ENCODE results near the gene CHAF1A.

CHAF1A gene

DNA sequence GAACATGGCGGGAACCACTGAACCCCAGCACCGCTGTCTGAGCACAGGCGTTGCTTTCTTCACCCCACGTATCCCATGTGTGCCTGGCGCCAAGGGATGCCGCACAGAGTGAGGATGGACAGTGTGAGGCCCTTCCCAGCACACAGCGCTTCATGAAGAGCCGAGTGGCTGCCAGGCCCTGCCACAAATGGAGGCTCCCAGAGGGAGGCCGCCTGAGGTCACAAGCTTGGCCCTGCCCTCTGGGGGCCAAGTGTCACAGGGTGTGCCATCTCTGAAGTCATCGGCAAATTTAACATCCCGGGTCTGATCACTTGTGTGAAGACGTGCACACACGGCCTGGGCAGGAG is 34.7 kb upstream of the CHAF1A start:
- H3K4me2 ChIP-seq (ENCODE audit: low read length) = no peak overlapping the region
- H3K27ac ChIP-seq (ENCODE audit: low read depth, low read length) = peak overlapping the region; percentile 82; the same call in 1 of the 2 replicates
- H3K9me3 ChIP-seq (ENCODE audit: control insufficient read depth, insufficient read depth, low read length) = no peaks in the 10 kb centered on the region
- peaks cover 41% of the 10 kb centered on the region for H3K79me2 ChIP-seq (ENCODE audit: control insufficient read depth, low read length)
- H4K20me1 ChIP-seq (ENCODE audit: control insufficient read depth, insufficient read depth, low read depth, low read length) = peaks cover 10% of the 10 kb centered on the region
- no peak for TF ChIP-seq EZH2phosphoT487 (IDR thresholded peaks at IDR 0.05; ENCODE audit: borderline replicate concordance, low read length)
- TF ChIP-seq, protein P1, sequence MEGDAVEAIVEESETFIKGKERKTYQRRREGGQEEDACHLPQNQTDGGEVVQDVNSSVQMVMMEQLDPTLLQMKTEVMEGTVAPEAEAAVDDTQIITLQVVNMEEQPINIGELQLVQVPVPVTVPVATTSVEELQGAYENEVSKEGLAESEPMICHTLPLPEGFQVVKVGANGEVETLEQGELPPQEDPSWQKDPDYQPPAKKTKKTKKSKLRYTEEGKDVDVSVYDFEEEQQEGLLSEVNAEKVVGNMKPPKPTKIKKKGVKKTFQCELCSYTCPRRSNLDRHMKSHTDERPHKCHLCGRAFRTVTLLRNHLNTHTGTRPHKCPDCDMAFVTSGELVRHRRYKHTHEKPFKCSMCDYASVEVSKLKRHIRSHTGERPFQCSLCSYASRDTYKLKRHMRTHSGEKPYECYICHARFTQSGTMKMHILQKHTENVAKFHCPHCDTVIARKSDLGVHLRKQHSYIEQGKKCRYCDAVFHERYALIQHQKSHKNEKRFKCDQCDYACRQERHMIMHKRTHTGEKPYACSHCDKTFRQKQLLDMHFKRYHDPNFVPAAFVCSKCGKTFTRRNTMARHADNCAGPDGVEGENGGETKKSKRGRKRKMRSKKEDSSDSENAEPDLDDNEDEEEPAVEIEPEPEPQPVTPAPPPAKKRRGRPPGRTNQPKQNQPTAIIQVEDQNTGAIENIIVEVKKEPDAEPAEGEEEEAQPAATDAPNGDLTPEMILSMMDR (IDR thresholded peaks at IDR 0.05; ENCODE audit: low read depth, low read length, poor library complexity, severe bottlenecking) = no peak
- no peaks in the 10 kb centered on the region for H3K27me3 ChIP-seq (ENCODE audit: control insufficient read depth, low read length)
- no peak overlapping the region for H3K4me3 ChIP-seq (ENCODE audit: low read length)
- 0 out of 2 replicates have a peak, but pooled peaks cover 3% of the 10 kb centered on the region for H3F3A ChIP-seq (ENCODE audit: control insufficient read depth, insufficient read depth)
- peaks cover 46% of the 10 kb centered on the region for H3K4me1 ChIP-seq (ENCODE audit: control insufficient read depth, low read length)
- peaks cover 47% of the 10 kb centered on the region for H3K36me3 ChIP-seq (ENCODE audit: control insufficient read depth, low read length)
- H3K9me2 ChIP-seq (replicated peaks; ENCODE audit: control insufficient read depth, low read length) = no peaks in the 10 kb centered on the region

DNA sequence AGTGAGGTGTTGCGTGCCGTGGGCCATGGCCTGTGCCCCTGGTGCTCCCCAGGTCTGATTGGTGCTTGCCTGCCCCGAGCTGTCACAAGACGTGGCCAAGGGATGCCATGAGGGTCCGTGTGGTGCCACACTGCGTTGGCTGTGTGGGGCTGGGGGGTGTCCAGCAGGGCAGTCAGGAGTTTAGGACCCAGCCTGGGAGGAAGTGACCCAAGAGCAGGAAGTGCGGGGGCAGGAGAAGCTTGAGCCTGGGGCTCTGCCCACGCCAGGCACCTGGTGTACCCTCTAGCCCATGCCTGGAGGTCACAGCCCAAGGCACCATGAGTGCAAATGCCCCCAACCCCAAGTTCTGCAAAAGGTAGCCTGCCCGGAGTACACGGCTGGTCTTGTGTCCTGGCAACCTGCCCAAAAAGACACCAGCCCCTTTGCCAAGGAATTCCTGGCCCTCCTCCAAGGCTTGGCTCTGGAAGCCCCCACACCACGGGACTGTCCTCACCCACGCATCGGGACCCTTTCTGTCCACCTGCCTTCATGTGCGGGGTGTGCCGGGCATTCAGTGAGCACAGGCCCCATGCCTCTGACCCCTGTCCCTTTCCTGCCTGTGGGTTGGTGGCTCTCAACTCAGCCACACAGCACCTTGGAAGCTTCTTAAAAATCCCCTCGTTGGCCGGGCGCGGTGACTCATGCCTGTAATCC is 34.2 kb upstream of the CHAF1A start:
- Histone ChIP-seq H3K4me1 (ENCODE audit: control insufficient read depth, low read length) (peaks cover 46% of the 10 kb centered on the region), H3K4me2 (ENCODE audit: low read length) (peak overlapping the region; percentile 70), H3K27me3 (ENCODE audit: control insufficient read depth, low read length) (no peaks in the 10 kb centered on the region), H3K4me3 (ENCODE audit: low read length) (no peak overlapping the region), H3F3A (ENCODE audit: control insufficient read depth, insufficient read depth) (0 out of 2 replicates have a peak, but pooled peaks cover 3% of the 10 kb centered on the region), H3K9me3 (ENCODE audit: control insufficient read depth, insufficient read depth, low read length) (no peaks in the 10 kb centered on the region), H3K9me2 (replicated peaks; ENCODE audit: control insufficient read depth, low read length) (no peaks in the 10 kb centered on the region), H3K79me2 (ENCODE audit: control insufficient read depth, low read length) (peaks cover 47% of the 10 kb centered on the region), H3K36me3 (ENCODE audit: control insufficient read depth, low read length) (peaks cover 42% of the 10 kb centered on the region), H4K20me1 (ENCODE audit: control insufficient read depth, insufficient read depth, low read depth, low read length) (peaks cover 10% of the 10 kb centered on the region), H3K27ac (ENCODE audit: low read depth, low read length) (peak overlapping the region; percentile 82)
- TF ChIP-seq, protein P1 (IDR thresholded peaks at IDR 0.05; ENCODE audit: low read depth, low read length, poor library complexity, severe bottlenecking) = no peak
- no peak for TF ChIP-seq EZH2phosphoT487 (IDR thresholded peaks at IDR 0.05; ENCODE audit: borderline replicate concordance, low read length)

DNA sequence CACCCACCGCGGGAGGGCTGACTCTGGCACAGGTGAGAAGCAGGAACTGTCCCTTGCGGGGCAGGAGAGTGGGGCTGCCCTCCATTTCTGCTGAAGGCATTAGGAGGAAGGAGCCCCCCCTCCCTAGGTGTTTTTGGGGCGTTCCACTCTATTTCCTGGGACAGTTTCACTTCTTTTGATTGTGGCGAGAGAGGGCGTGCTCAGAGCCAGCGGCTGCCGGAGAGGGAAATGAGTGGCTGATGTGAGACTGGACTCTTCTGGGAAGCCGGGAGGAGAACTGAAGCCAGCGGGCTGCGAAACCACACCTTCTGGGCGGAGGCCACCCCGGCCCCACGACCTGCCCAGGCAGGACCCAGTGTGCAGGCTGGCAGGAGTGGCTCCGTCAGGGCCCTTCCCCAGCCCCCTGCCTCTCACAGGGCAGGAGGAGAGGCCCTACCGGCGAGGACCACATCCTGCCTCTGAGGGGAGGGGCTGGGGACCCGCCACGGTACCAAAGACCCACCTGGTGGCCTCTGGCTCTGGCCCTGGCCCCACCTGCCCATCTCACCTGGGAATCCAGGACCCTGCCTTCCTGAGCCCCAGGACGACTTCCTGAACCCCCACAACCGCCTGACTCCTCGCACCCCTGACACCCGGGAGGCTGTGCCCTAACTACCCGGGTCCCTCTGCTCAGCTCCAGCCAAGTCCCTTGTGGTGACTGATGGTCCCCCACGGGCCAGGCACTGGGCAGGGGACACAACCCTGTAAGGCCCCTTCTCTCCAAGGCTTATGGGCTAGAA is 33.1 kb upstream of the CHAF1A start:
- Histone ChIP-seq H3K27ac (ENCODE audit: low read depth, low read length) (peak overlapping the region; percentile 82), H3K4me2 (ENCODE audit: low read length) (peak overlapping the region; percentile 70), H4K20me1 (ENCODE audit: control insufficient read depth, insufficient read depth, low read depth, low read length) (peaks cover 16% of the 10 kb centered on the region), H3K9me2 (replicated peaks; ENCODE audit: control insufficient read depth, low read length) (no peaks in the 10 kb centered on the region), H3K9me3 (ENCODE audit: control insufficient read depth, insufficient read depth, low read length) (no peaks in the 10 kb centered on the region), H3K36me3 (ENCODE audit: control insufficient read depth, low read length) (peaks cover 32% of the 10 kb centered on the region), H3F3A (ENCODE audit: control insufficient read depth, insufficient read depth) (0 out of 2 replicates have a peak, but pooled peaks cover 3% of the 10 kb centered on the region), H3K4me1 (ENCODE audit: control insufficient read depth, low read length) (peaks cover 46% of the 10 kb centered on the region), H3K79me2 (ENCODE audit: control insufficient read depth, low read length) (peaks cover 57% of the 10 kb centered on the region), H3K27me3 (ENCODE audit: control insufficient read depth, low read length) (no peaks in the 10 kb centered on the region), H3K4me3 (ENCODE audit: low read length) (peak overlapping the region; percentile 68)
- TF ChIP-seq, protein P1 (IDR thresholded peaks at IDR 0.05; ENCODE audit: low read depth, low read length, poor library complexity, severe bottlenecking) = no peak
- TF ChIP-seq EZH2phosphoT487 (IDR thresholded peaks at IDR 0.05; ENCODE audit: borderline replicate concordance, low read length) = no peak
